Smooth muscle cell (in vitro differentiated cells): ENCODE measurements around the gene CACNG1. TPM values are rescaled to one million over a fixed set of nuclear protein-coding genes. Genes with fewer than 3 reads are reported as not detected.

Experiments used
- DNase-seq: peaks from one replicate; lab custom pipeline; 2025; ENCODE audit not compliant: unreplicated experiment; lab: John Stamatoyannopoulos, UW
- H2AFZ ChIP-seq: fragments of 200-600 bp; sonication (generic); 2 replicates; pipeline ENCODE4 v1.6.0; 2016; ENCODE audit warnings: antibody characterized with exemption, low read depth, mild to moderate bottlenecking
- H3F3A ChIP-seq: fragments of 200-600 bp; sonication (generic); 2 replicates; pipeline ENCODE4 v1.6.0; 2017; ENCODE audit warnings: antibody characterized with exemption, low read depth
- H3K27ac ChIP-seq: fragments of 200-600 bp; sonication (generic); 2 replicates; pipeline ENCODE4 v1.5.1; 2016; ENCODE audit warnings: low read depth, mild to moderate bottlenecking
- H3K27me3 ChIP-seq: fragments of 200-600 bp; sonication (generic); 2 replicates; pipeline ENCODE4 v1.6.1; 2016; ENCODE audit warnings: low read depth, mild to moderate bottlenecking
- H3K36me3 ChIP-seq: fragments of 200-600 bp; sonication (generic); 2 replicates; pipeline ENCODE4 v1.5.1; 2016; ENCODE audit warnings: low read depth
- H3K4me1 ChIP-seq: fragments of 200-600 bp; sonication (generic); 2 replicates; pipeline ENCODE4 v1.5.1; 2016; ENCODE audit warnings: low read depth
- H3K4me2 ChIP-seq: fragments of 200-600 bp; sonication (generic); 2 replicates; pipeline ENCODE4 v1.6.0; 2016; ENCODE audit warnings: mild to moderate bottlenecking
- H3K4me3 ChIP-seq: fragments of 200-600 bp; sonication (generic); 2 replicates; pipeline ENCODE4 v1.5.1; 2016; ENCODE audit warnings: mild to moderate bottlenecking
- H3K79me2 ChIP-seq: fragments of 200-600 bp; sonication (generic); 2 replicates; pipeline ENCODE4 v1.6.0; 2016; ENCODE audit warnings: low read depth, mild to moderate bottlenecking
- H3K9ac ChIP-seq: fragments of 200-600 bp; sonication (generic); 2 replicates; pipeline ENCODE4 v1.6.0; 2016; ENCODE audit warnings: low read depth
- H3K9me3 ChIP-seq: fragments of 200-600 bp; sonication (generic); replicated peaks from 2 replicates; pipeline ENCODE4 v1.5.1; 2016; ENCODE audit warnings: low read depth
- H4K20me1 ChIP-seq: fragments of 200-600 bp; sonication (generic); 2 replicates; pipeline ENCODE4 v1.6.0; 2016; ENCODE audit warnings: low read depth
- WGBS: methylation state at CpG from one replicate; pipeline ENCODE4 v1.1.7; 2016; ENCODE audit warnings: low lambda C conversion rate; 5-methylcytosine and 5-hydroxymethylcytosine counted together
- polyA plus RNA-seq: library from polyadenylated mRNA; unstranded; fragments of >200 nt; fragmentation: Nextera tagmentation; extraction: Ambion mirVana; gene quantifications from 2 replicates; pipeline ENCODE4 v1.2.1, GENCODE V29; 2016
- total RNA-seq: library from RNA; depleted of rRNA; stranded (reverse); fragments of >200 nt; gene quantifications from 2 replicates; pipeline ENCODE4 v1.2.3, GENCODE V29; 2014
- TF ChIP-seq, protein P1 (sequence below): fragments of 200-600 bp; sonication (generic); IDR thresholded peaks from 2 replicates; pipeline ENCODE4 v1.5.1; 2017; ENCODE audit warnings: borderline replicate concordance, mild to moderate bottlenecking, antibody characterized with exemption; ENCODE audit not compliant: insufficient read depth, poor library complexity, severe bottlenecking

Gene CACNG1
- total and polyA plus RNA-seq, 2 experiments from 2014 or later: not detected

DNA sequence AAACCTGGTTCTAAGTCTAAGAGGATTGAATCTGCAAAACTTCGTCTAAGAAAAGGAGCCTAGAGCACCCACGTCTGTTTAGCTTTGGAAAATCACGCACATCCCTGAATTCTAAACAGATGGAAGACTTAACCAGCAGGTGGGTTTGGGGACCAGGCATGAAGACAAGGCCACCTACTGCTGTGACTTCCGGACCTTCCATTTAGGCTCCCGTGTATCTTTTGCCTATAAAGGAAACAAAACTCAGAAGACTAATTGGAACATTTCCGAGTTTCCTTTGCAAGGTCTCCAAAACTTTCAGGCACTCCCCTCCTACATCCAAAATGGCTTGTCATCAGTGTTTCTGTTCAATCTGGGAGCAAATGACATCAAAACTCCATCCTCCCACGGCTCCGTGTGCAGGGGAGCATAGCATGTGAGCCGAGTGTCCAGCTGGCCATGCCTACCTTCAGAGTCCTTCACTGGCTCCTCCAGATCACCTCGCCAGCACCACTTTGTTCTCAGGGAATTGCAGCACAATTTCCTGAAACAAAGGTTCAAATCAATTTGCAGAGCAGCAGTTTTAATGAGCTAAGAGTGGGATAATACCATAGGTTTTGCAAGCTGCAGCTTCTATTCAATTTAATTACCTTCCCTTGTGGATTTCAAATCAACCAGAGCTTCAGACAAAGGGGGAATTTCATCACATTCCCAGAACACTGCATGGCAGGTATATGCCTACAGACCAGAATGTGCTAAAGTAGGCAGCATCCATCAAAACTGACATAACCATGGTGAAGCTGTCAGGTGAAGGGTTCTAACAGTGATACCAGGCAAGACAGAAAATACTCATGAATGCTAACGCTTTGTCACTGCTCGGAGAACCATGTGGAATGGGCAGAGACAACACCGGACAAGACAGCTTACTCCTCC lies 23.5 kb downstream of the CACNG1 start:
- Histone ChIP-seq H4K20me1 (no peaks in the 10 kb centered on the region), H3K9ac (no peak overlapping the region), H3K27me3 (no peaks in the 10 kb centered on the region), H3K27ac (no peak overlapping the region), H3K9me3 (no peaks in the 10 kb centered on the region), H3K4me3 (no peak overlapping the region), H3K79me2 (no peaks in the 10 kb centered on the region), H3K4me1 (no peaks in the 10 kb centered on the region), H3K36me3 (no peaks in the 10 kb centered on the region), H3F3A (peaks cover 5% of the 10 kb centered on the region), H3K4me2 (no peak overlapping the region), H2AFZ (no peak overlapping the region)
- TF ChIP-seq, protein P1, sequence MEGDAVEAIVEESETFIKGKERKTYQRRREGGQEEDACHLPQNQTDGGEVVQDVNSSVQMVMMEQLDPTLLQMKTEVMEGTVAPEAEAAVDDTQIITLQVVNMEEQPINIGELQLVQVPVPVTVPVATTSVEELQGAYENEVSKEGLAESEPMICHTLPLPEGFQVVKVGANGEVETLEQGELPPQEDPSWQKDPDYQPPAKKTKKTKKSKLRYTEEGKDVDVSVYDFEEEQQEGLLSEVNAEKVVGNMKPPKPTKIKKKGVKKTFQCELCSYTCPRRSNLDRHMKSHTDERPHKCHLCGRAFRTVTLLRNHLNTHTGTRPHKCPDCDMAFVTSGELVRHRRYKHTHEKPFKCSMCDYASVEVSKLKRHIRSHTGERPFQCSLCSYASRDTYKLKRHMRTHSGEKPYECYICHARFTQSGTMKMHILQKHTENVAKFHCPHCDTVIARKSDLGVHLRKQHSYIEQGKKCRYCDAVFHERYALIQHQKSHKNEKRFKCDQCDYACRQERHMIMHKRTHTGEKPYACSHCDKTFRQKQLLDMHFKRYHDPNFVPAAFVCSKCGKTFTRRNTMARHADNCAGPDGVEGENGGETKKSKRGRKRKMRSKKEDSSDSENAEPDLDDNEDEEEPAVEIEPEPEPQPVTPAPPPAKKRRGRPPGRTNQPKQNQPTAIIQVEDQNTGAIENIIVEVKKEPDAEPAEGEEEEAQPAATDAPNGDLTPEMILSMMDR: no peak
- no peak for DNase-seq
- WGBS: 90% methylated on average over 13 of the region's 13 CpGs

DNA sequence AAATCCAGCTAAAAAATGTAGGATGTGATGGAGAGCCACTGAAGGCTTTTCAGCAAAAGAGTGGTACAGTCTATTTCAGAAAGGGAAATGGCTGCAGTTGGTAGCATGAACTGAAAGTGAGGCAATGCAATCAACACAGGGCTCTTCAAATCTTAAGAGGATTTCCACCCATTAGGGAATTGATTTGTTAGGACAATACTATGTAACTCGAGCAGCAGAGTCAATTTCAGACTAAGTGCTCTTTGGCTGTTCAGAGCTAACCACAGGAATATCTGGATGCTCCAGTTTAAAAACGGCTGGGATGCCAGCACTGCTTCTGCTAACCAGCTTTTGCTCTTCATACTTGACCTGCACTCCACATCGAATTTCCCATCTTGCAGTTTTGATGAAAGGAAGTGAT lies 24.6 kb downstream of the CACNG1 start:
- Histone ChIP-seq H3K36me3 (no peaks in the 10 kb centered on the region), H4K20me1 (no peaks in the 10 kb centered on the region), H3K27ac (no peak overlapping the region), H3K27me3 (no peaks in the 10 kb centered on the region), H2AFZ (no peak overlapping the region), H3K4me3 (no peak overlapping the region), H3K9ac (no peak overlapping the region), H3K4me2 (no peak overlapping the region), H3K9me3 (no peaks in the 10 kb centered on the region), H3F3A (peaks cover 5% of the 10 kb centered on the region), H3K79me2 (no peaks in the 10 kb centered on the region), H3K4me1 (no peaks in the 10 kb centered on the region)
- no peak for DNase-seq
- WGBS: 75% methylated on average over 3 of the region's 3 CpGs
- TF ChIP-seq, protein P1: no peak

DNA sequence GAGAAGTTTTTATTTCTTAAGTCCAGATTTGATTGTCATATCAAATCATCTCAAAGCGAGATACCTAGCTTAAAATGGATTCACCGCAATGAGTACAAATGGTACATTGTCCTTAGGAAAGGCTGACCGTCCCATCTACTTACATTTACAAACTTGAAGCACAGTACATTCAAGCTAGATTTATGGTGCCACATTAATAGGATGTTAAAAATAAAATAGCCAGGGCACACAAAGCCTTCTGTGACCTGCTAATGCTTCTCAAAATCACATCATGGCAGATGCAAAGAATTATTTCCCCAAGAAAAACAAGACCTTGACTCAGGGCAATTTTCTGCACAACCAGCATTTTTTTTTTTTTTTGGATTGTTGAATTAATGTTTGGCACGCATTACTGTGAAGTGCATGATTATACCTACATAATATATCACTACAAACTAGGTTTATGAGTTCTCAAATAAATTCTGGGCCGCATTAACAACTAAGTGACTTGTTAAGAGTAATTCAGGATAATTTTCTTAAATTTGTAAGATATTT lies 25.3 kb downstream of the CACNG1 start:
- 95% methylated on average over 5 of the region's 5 CpGs for WGBS
- Histone ChIP-seq H4K20me1 (no peaks in the 10 kb centered on the region), H3K79me2 (no peaks in the 10 kb centered on the region), H3K36me3 (no peaks in the 10 kb centered on the region), H3K4me1 (no peaks in the 10 kb centered on the region), H2AFZ (no peak overlapping the region), H3K4me2 (no peak overlapping the region), H3K9me3 (no peaks in the 10 kb centered on the region), H3K9ac (no peak overlapping the region), H3F3A (peaks cover 5% of the 10 kb centered on the region), H3K27me3 (no peaks in the 10 kb centered on the region), H3K27ac (no peak overlapping the region), H3K4me3 (no peak overlapping the region)
- DNase-seq: no peak
- TF ChIP-seq, protein P1: no peak
